Parathyroid adenoma (tissue), 2 donors: ENCODE data around the gene CELSR2.

Experiments used
- H2AFZ ChIP-seq: fragments of 300-600 bp; sonication (generic); one replicate; pipeline ENCODE4 v1.7.0; 2017; ENCODE audit warnings: antibody characterized with exemption, mild to moderate bottlenecking
- H3K27ac ChIP-seq: fragments of 300-600 bp; sonication (generic); one replicate; pipeline ENCODE4 v1.7.0; 2017
- H3K27me3 ChIP-seq: fragments of 300-600 bp; sonication (generic); one replicate; pipeline ENCODE4 v1.7.0; 2017; ENCODE audit warnings: low read length; ENCODE audit not compliant: control insufficient read depth, insufficient read depth
- H3K36me3 ChIP-seq: fragments of 300-600 bp; sonication (generic); one replicate; pipeline ENCODE4 v1.7.0; 2017; ENCODE audit warnings: low read length; ENCODE audit not compliant: control insufficient read depth, insufficient read depth
- H3K4me1 ChIP-seq: fragments of 300-600 bp; sonication (generic); one replicate; pipeline ENCODE4 v1.7.0; 2017; ENCODE audit warnings: control low read depth
- H3K4me2 ChIP-seq: fragments of 300-600 bp; sonication (generic); one replicate; pipeline ENCODE4 v1.7.0; 2017; ENCODE audit warnings: low read length
- H3K4me3 ChIP-seq: fragments of 300-600 bp; sonication (generic); one replicate; pipeline ENCODE4 v1.7.0; 2017; ENCODE audit warnings: low read depth, low read length
- H3K79me2 ChIP-seq: fragments of 300-600 bp; sonication (generic); one replicate; pipeline ENCODE4 v1.7.0; 2017; ENCODE audit warnings: control low read depth
- H3K9ac ChIP-seq: fragments of 300-600 bp; sonication (generic); one replicate; pipeline ENCODE4 v1.7.0; 2017; ENCODE audit warnings: mild to moderate bottlenecking
- H3K9me3 ChIP-seq: fragments of 300-600 bp; sonication (generic); one replicate; pipeline ENCODE4 v1.7.0; 2017; ENCODE audit warnings: low read length; ENCODE audit not compliant: control insufficient read depth
- CTCF ChIP-seq: fragments of 300-600 bp; sonication (generic); IDR thresholded peaks from one replicate; pipeline ENCODE4 v1.7.0; 2017; ENCODE audit warnings: antibody characterized with exemption, mild to moderate bottlenecking
- donor health status: primary hyperparathyroidism.

The CELSR2 gene

GRCh38 chr1:109264379-109264755 lies 15.0 kb downstream of the CELSR2 start:
- H3K4me3 ChIP-seq, result no peak overlapping the region
- H2AFZ ChIP-seq, result no peak overlapping the region
- H3K36me3 ChIP-seq, result no peaks in the 10 kb centered on the region
- H3K4me1 ChIP-seq, result no peaks in the 10 kb centered on the region
- no peak overlapping the region for H3K4me2 ChIP-seq
- no peaks in the 10 kb centered on the region for H3K79me2 ChIP-seq
- H3K27me3 ChIP-seq, result no peaks in the 10 kb centered on the region
- H3K27ac ChIP-seq, result no peak overlapping the region
- no peaks in the 10 kb centered on the region for H3K9me3 ChIP-seq
- no peak for TF ChIP-seq CTCF
- no peak overlapping the region for H3K9ac ChIP-seq

- no peaks in the 10 kb centered on the region for H3K27me3 ChIP-seq
These were observed 15.7 kb downstream of the CELSR2 start for GRCh38 chr1:109265016-109265415.

GRCh38 chr1:109265741-109266330 lies 16.5 kb downstream of the CELSR2 start:
- H3K36me3 ChIP-seq, result no peaks in the 10 kb centered on the region
- no peaks in the 10 kb centered on the region for H3K4me1 ChIP-seq
- no peak overlapping the region for H3K9ac ChIP-seq
- no peaks in the 10 kb centered on the region for H3K9me3 ChIP-seq
- H3K4me3 ChIP-seq, result no peak overlapping the region
- H3K27ac ChIP-seq, result no peak overlapping the region
- no peak for TF ChIP-seq CTCF
- H3K79me2 ChIP-seq, result no peaks in the 10 kb centered on the region
- H3K27me3 ChIP-seq, result no peaks in the 10 kb centered on the region
- H2AFZ ChIP-seq, result no peak overlapping the region
- no peak overlapping the region for H3K4me2 ChIP-seq

More at GRCh38 chr1:109265016-109265415, 15.7 kb downstream of the CELSR2 start:
- H3K4me1 ChIP-seq, result no peaks in the 10 kb centered on the region
- no peak overlapping the region for H3K4me2 ChIP-seq
- no peak overlapping the region for H2AFZ ChIP-seq
- no peaks in the 10 kb centered on the region for H3K9me3 ChIP-seq
- TF ChIP-seq CTCF, result no peak
- no peak overlapping the region for H3K9ac ChIP-seq
- no peaks in the 10 kb centered on the region for H3K79me2 ChIP-seq
- no peak overlapping the region for H3K4me3 ChIP-seq
- no peak overlapping the region for H3K27ac ChIP-seq
- H3K36me3 ChIP-seq, result no peaks in the 10 kb centered on the region

GRCh38 chr1:109266965-109267364 lies 17.6 kb downstream of the CELSR2 start:
- Histone ChIP-seq H3K9ac (no peak overlapping the region), H3K79me2 (no peaks in the 10 kb centered on the region), H3K27me3 (no peaks in the 10 kb centered on the region), H3K4me1 (no peaks in the 10 kb centered on the region), H3K4me2 (no peak overlapping the region), H2AFZ (no peak overlapping the region), H3K27ac (no peak overlapping the region), H3K4me3 (no peak overlapping the region), H3K36me3 (no peaks in the 10 kb centered on the region), H3K9me3 (no peaks in the 10 kb centered on the region)
- no peak for TF ChIP-seq CTCF

GRCh38 chr1:109267743-109268300 lies 18.5 kb downstream of the CELSR2 start:
- Histone ChIP-seq H3K27ac (no peak overlapping the region), H3K4me3 (no peak overlapping the region), H3K27me3 (no peaks in the 10 kb centered on the region), H3K4me2 (no peak overlapping the region), H3K9me3 (no peaks in the 10 kb centered on the region), H3K4me1 (no peaks in the 10 kb centered on the region), H2AFZ (no peak overlapping the region), H3K36me3 (no peaks in the 10 kb centered on the region), H3K9ac (no peak overlapping the region), H3K79me2 (no peaks in the 10 kb centered on the region)
- TF ChIP-seq CTCF, result no peak
